Glutamatergic neuron (in vitro differentiated cells): ENCODE measurements around the gene HABP4. TPM values are rescaled to one million over a fixed set of nuclear protein-coding genes. Genes with fewer than 3 reads are reported as not detected.

Experiments
- DNase-seq: peaks from one replicate; pipeline ENCODE4 v3.0.0; 2022
- H3K27ac Mint-ChIP-seq: one replicate; pipeline ENCODE4 v1.8.0; 2020; ENCODE audit warnings: mild to moderate bottlenecking, mixed read lengths, inconsistent platforms; ENCODE audit not compliant: unreplicated experiment
- H3K27me3 Mint-ChIP-seq: one replicate; pipeline ENCODE4 v1.8.0; 2020; ENCODE audit warnings: mild to moderate bottlenecking, moderate library complexity, mixed read lengths, inconsistent platforms; ENCODE audit not compliant: unreplicated experiment
- H3K36me3 Mint-ChIP-seq: one replicate; pipeline ENCODE4 v1.8.0; 2020; ENCODE audit warnings: mild to moderate bottlenecking, mixed read lengths, inconsistent platforms; ENCODE audit not compliant: unreplicated experiment
- H3K4me1 Mint-ChIP-seq: one replicate; pipeline ENCODE4 v1.8.0; 2020; ENCODE audit warnings: mild to moderate bottlenecking, low read depth, mixed read lengths, inconsistent platforms; ENCODE audit not compliant: unreplicated experiment
- H3K4me3 Mint-ChIP-seq: one replicate; pipeline ENCODE4 v1.8.0; 2020; ENCODE audit warnings: mild to moderate bottlenecking, mixed read lengths, inconsistent platforms; ENCODE audit not compliant: unreplicated experiment
- H3K9me3 Mint-ChIP-seq: one replicate; pipeline ENCODE4 v1.8.0; 2020; ENCODE audit warnings: mild to moderate bottlenecking, moderate library complexity, mixed read lengths, inconsistent platforms; ENCODE audit not compliant: unreplicated experiment
- total RNA-seq: library from RNA; stranded (reverse); fragmentation: NEBNext Ultra II Directional; extraction: Animal tissue kit (Norgen Biotek cat#: 25700); gene quantifications from one replicate; pipeline ENCODE4 v1.2.1, GENCODE V29; 2021; ENCODE audit not compliant: unreplicated experiment
- TF ChIP-seq, protein P1 (sequence below): fragments of 200-600 bp; sonication (generic); IDR thresholded peaks from one replicate; pipeline ENCODE4 v1.5.0; 2021; ENCODE audit not compliant: partially characterized antibody, unreplicated experiment

The HABP4 gene
- total RNA-seq, 1 donor from 2014 or later, result 21.4 TPM

DNA sequence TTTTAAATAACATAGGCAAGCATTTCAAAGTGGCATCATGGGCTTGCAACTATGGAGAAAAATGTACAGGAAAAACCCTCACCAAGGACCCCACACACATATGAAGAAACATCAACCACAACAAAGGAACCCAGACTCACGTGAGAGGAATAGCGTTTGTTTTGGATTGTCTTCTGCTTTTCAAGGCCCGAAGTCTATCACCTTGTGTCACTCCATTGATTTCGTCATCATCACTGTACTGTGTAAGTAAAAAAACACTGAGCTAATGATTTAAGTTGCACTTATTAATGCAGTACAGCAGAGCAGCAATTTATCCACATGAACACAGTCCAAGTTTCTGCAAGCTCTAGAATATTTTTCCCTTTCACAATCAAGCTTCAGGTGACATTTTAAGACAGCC, 72.4 kb downstream of the HABP4 start:
- no peaks in the 10 kb centered on the region for H3K9me3 Mint-ChIP-seq
- TF ChIP-seq, protein P1, sequence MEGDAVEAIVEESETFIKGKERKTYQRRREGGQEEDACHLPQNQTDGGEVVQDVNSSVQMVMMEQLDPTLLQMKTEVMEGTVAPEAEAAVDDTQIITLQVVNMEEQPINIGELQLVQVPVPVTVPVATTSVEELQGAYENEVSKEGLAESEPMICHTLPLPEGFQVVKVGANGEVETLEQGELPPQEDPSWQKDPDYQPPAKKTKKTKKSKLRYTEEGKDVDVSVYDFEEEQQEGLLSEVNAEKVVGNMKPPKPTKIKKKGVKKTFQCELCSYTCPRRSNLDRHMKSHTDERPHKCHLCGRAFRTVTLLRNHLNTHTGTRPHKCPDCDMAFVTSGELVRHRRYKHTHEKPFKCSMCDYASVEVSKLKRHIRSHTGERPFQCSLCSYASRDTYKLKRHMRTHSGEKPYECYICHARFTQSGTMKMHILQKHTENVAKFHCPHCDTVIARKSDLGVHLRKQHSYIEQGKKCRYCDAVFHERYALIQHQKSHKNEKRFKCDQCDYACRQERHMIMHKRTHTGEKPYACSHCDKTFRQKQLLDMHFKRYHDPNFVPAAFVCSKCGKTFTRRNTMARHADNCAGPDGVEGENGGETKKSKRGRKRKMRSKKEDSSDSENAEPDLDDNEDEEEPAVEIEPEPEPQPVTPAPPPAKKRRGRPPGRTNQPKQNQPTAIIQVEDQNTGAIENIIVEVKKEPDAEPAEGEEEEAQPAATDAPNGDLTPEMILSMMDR, result no peak
- H3K27ac Mint-ChIP-seq, result no peak overlapping the region

DNA sequence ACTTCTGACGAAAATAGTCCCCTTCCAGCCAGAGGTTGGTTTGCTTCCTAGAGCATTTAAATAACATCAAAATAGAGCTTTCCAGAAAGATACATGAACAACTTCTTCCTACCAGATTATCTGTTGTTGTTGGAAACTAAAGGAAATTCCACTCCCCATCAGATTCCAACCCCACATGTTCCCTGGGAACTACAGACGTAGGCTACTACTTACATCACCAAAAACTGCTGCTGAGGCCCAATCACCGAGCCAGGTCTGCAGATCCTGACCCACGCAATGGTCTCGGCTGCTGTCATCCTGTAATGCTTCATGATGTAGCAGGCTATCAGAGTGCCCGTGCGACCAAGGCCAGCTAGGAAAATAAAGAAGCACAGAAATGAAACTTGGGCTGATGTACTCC, 73.4 kb downstream of the HABP4 start:
- H3K27ac Mint-ChIP-seq, result no peak overlapping the region
- H3K4me3 Mint-ChIP-seq, result no peak overlapping the region
- H3K9me3 Mint-ChIP-seq, result no peaks in the 10 kb centered on the region
- peaks cover 5% of the 10 kb centered on the region for H3K4me1 Mint-ChIP-seq
- TF ChIP-seq, protein P1, result no peak
- no peaks in the 10 kb centered on the region for H3K36me3 Mint-ChIP-seq
- DNase-seq, result no peak
- H3K27me3 Mint-ChIP-seq, result no peaks in the 10 kb centered on the region

More for the DNA sequence above, 72.4 kb downstream of the HABP4 start:
- Mint-ChIP-seq H3K27me3 (no peaks in the 10 kb centered on the region), H3K36me3 (no peaks in the 10 kb centered on the region), H3K4me1 (peaks cover 5% of the 10 kb centered on the region), H3K4me3 (no peak overlapping the region)
- DNase-seq, result no peak

DNA sequence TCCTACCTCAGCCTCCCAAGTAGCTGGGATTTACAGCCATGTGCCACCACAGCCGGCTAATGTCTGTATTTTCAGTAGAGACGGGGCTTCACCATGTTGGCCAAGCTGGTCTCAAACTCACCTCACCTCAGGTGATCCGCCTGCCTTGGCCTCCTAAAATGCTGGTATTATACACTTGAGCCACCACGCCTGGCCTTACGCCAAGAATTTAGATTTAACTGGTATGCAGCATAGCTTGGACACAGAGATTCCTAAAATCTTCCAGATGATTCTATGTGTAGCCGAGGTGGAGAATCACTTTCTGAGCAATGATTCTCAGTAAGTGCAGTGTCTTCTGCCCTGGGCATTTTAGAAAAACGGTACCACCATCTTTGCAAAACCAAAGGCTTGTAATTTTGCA, 74.1 kb downstream of the HABP4 start:
- DNase-seq, result no peak
- Mint-ChIP-seq H3K27ac (no peak overlapping the region), H3K9me3 (no peaks in the 10 kb centered on the region), H3K4me1 (peaks cover 5% of the 10 kb centered on the region), H3K27me3 (no peaks in the 10 kb centered on the region), H3K4me3 (no peak overlapping the region), H3K36me3 (no peaks in the 10 kb centered on the region)
- TF ChIP-seq, protein P1, result no peak

DNA sequence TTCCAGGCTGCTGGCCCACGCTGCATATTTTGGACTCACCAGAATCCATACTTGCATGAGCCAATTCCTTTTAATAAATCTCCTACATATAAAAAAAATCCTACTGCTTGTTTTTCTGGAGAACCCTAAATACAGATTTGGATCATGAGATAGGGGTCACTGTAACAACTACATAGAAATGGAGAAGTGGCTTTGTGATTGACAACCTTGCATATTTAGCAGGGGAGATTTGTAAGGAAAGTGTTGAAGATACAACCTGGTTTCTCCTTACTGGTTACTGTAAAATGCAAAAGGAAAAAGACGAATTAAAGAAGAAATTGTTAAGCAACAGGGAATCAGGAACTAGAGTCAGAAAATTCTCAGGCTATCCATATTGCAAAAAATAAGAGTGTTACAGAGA, 74.8 kb downstream of the HABP4 start:
- H3K4me1 Mint-ChIP-seq, result peaks cover 3% of the 10 kb centered on the region
- DNase-seq, result no peak
- no peaks in the 10 kb centered on the region for H3K27me3 Mint-ChIP-seq
- no peaks in the 10 kb centered on the region for H3K36me3 Mint-ChIP-seq
- no peak overlapping the region for H3K4me3 Mint-ChIP-seq
- no peak overlapping the region for H3K27ac Mint-ChIP-seq
- TF ChIP-seq, protein P1, result no peak
- H3K9me3 Mint-ChIP-seq, result no peaks in the 10 kb centered on the region

DNA sequence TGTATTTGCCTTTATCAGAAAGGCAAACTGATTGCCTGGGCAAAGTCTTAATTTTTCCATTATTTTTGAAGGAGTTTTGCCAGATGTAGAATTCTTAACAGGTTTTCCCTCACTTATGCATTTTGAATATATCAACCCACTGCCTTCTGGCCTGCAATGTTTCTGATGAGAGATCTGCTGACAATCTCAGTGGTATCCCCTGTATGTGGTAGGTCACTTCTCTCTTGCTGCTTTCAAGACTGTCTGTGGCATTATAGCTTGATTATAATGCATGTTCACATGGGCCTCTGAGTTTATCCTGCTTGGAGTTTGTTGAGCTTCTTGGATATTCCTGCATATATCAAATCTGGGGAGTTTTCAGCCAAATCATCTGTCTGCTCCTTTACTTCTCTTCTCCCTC, 82.2 kb downstream of the HABP4 start:
- H3K4me3 Mint-ChIP-seq, result no peak overlapping the region
- TF ChIP-seq, protein P1, result no peak
- H3K27ac Mint-ChIP-seq, result no peak overlapping the region
- no peaks in the 10 kb centered on the region for H3K9me3 Mint-ChIP-seq
- peaks cover 7% of the 10 kb centered on the region for H3K36me3 Mint-ChIP-seq
- no peaks in the 10 kb centered on the region for H3K4me1 Mint-ChIP-seq
- no peaks in the 10 kb centered on the region for H3K27me3 Mint-ChIP-seq
- DNase-seq, result no peak
